GM18526 (cell line): ENCODE data around the gene ATP2A2.

Experiments
- POLR2A ChIP-seq: IDR thresholded peaks from 3 replicates; pipeline ENCODE4 v1.6.1; 2011; ENCODE audit not compliant: insufficient read length; ENCODE audit errors: extremely low read depth

ATP2A2 gene

GRCh38 chr12:110320550-110320949 lies 39.5 kb downstream of the ATP2A2 start:
- no peak for TF ChIP-seq POLR2A

GRCh38 chr12:110329710-110330109 lies 48.7 kb downstream of the ATP2A2 start:
- TF ChIP-seq POLR2A, result no peak

- TF ChIP-seq POLR2A, result no peak
Observed at GRCh38 chr12:110330124-110330523, 49.1 kb downstream of the ATP2A2 start.

GRCh38 chr12:110330544-110330943 lies 49.5 kb downstream of the ATP2A2 start:
- no peak for TF ChIP-seq POLR2A

DNA sequence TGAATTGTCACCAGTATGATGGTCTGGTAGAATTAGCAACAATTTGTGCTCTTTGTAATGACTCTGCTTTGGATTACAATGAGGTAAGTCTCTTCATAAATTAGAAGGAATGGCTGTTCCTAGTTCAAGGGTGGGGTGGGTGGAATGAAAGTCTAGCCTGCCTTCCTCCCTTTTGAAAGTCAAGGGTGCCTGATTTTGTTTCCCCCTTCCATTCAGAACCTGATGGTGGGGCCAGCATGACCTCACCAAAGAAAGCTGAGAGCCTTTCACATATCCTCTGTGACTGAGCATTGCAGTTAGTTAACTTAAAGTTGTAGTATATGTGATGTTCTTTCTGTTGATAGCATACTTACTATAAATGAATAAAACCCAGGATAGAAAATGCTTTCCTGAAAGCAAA lies 52.2 kb downstream of the ATP2A2 start:
- no peak for TF ChIP-seq POLR2A

GRCh38 chr12:110335481-110336045 lies 54.5 kb downstream of the ATP2A2 start:
- TF ChIP-seq POLR2A, result no peak

- no peak for TF ChIP-seq POLR2A
Observed at GRCh38 chr12:110337912-110338710, 57.1 kb downstream of the ATP2A2 start.

DNA sequence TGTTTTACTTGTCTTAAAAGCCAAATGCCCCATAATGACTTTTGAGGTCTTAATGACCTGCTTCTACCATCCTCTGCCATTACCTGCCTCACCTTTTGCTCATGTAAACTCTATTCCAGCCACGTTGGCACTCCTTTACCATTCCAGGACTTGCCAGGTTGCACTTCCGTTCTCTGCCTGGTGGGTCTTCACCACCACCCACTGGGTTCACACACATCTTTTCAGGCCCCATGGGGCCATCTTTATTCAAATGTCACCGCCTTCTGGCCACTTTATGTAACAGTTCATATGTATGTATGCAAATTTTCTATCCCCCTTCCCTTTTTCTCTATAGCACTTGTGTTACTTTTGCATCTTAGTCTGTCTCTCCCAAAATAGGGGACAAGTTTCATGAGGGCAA lies 57.7 kb downstream of the ATP2A2 start:
- no peak for TF ChIP-seq POLR2A

DNA sequence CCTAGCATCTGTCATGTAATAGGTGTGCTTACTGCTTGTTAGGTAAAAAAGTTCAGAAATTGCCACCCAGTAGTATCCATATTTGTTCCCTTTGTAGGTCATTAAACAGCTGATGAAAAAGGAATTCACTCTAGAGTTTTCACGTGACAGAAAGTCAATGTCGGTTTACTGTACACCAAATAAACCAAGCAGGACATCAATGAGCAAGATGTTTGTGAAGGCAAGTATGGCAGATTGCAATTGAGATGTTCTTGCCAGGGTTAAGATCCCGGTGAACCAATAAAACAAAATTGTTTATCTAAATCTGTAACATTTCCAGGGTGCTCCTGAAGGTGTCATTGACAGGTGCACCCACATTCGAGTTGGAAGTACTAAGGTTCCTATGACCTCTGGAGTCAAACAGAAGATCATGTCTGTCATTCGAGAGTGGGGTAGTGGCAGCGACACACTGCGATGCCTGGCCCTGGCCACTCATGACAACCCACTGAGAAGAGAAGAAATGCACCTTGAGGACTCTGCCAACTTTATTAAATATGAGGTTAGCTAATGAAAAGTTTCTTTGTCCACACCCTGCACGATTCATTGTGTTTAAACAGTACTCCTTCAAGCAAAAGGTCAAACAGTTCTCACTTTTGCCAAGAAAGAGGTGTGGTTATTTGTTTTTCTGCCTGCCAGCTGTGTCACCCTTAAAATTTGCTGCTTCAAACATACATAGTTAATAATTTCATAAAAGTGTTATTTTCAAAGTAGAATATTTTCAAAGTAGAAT lies 58.3 kb downstream of the ATP2A2 start:
- TF ChIP-seq POLR2A, result no peak

- TF ChIP-seq POLR2A, result no peak
Observed at GRCh38 chr12:110340706-110341105, 59.7 kb downstream of the ATP2A2 start.

DNA sequence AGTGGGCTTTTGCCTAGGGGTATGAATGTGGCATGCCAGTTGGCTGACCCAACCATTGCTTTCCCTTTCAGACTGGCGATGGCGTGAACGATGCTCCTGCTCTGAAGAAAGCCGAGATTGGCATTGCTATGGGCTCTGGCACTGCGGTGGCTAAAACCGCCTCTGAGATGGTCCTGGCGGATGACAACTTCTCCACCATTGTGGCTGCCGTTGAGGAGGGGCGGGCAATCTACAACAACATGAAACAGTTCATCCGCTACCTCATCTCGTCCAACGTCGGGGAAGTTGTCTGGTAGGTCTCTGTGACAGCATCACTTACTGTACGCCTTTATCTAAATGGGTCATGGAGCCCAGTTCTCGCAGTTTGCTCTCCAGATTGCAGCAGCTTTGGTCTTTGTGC lies 61.1 kb downstream of the ATP2A2 start:
- no peak for TF ChIP-seq POLR2A

GRCh38 chr12:110343114-110343513 lies 62.1 kb downstream of the ATP2A2 start:
- TF ChIP-seq POLR2A, result no peak

DNA sequence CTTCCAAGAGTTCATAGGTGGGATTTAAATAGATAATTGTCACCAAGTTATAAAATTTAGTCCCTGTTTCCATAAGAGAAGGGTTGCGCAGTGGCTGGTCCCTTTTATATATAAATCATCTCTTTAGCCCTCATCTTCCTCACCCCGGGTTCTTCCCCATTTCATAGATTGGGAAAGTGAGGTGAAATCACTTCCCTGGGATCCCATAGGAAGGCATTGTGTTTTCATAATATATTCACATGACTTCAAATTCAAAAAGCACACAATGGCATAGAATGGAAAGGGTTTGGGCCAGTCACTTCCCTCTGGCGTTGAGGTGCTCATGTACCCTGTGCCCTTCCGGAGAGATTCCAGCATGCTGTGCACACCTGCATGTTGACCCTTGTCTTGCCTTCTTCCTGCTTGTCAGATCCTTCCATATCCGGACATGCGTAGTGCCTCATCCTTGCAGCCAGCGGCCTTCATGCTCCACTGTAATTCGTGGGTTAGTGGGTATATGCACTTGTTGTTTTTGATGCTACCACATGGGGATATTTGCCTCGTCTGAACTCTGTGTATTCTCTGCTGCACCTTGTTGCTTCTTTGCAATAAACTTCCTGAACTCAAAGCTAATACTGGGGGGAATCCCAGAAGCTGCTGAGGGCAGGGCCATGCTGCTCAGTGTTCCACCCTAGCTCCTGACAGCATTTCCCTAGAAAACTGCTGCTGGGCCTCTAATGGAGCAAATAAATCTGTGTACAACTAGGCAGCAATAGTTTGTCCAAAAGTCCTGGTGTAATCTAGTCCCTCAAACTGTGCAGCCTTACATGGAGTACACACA lies 62.9 kb downstream of the ATP2A2 start:
- TF ChIP-seq POLR2A, result no peak

- TF ChIP-seq POLR2A, result no peak
Observed at GRCh38 chr12:110344657-110345056, 63.6 kb downstream of the ATP2A2 start.

GRCh38 chr12:110345176-110345661 lies 64.2 kb downstream of the ATP2A2 start:
- no peak for TF ChIP-seq POLR2A
